Astrocyte (in vitro differentiated cells and primary cell): ENCODE results near the gene GRK5. TPM values are rescaled to one million over a fixed set of nuclear protein-coding genes. Genes with fewer than 3 reads are reported as not detected.

Source experiments
- DNase-seq: peaks from one replicate; pipeline ENCODE4 v3.0.0-alpha.2; 2010; ENCODE audit warnings: low read depth
- FAIRE-seq: peaks from 2 replicates; lab custom pipeline; 2011; peaks lifted over from hg19 to GRCh38; lab: Jason Lieb, UNC
- H2AFZ ChIP-seq: 2 replicates; pipeline ENCODE4 v1.6.0; 2012; ENCODE audit warnings: low read depth, low read length, inconsistent platforms
- H3K27ac ChIP-seq: 2 replicates; pipeline ENCODE4 v1.5.1; 2011; ENCODE audit warnings: low read depth, low read length, inconsistent platforms
- H3K27me3 ChIP-seq: 2 replicates; pipeline ENCODE4 v1.6.0; 2011; ENCODE audit warnings: low read length, inconsistent platforms; ENCODE audit not compliant: insufficient read depth
- H3K36me3 ChIP-seq: 2 replicates; pipeline ENCODE4 v1.5.1; 2011; ENCODE audit warnings: low read length, inconsistent platforms; ENCODE audit not compliant: insufficient read depth
- H3K4me1 ChIP-seq: 2 replicates; pipeline ENCODE4 v1.5.1; 2011; ENCODE audit warnings: low read length, inconsistent platforms; ENCODE audit not compliant: insufficient read depth
- H3K4me2 ChIP-seq: 2 replicates; pipeline ENCODE4 v1.6.0; 2012; ENCODE audit warnings: low read length, inconsistent platforms
- H3K4me3 ChIP-seq: 2 replicates; pipeline ENCODE4 v1.5.1; 2011; ENCODE audit warnings: low read depth, mild to moderate bottlenecking, low read length, inconsistent platforms; ENCODE audit not compliant: insufficient read depth
- H3K79me2 ChIP-seq: 2 replicates; pipeline ENCODE4 v1.6.0; 2012; ENCODE audit warnings: mild to moderate bottlenecking, low read length, inconsistent platforms; ENCODE audit not compliant: insufficient read depth
- H3K9ac ChIP-seq: 2 replicates; pipeline ENCODE4 v1.6.0; 2012; ENCODE audit warnings: mild to moderate bottlenecking, low read length, inconsistent platforms
- H3K9me3 ChIP-seq: 2 replicates; pipeline ENCODE4 v1.5.1; 2012; ENCODE audit warnings: low read depth, mild to moderate bottlenecking, low read length, inconsistent platforms; ENCODE audit not compliant: insufficient read depth
- H4K20me1 ChIP-seq: 2 replicates; pipeline ENCODE4 v1.6.0; 2012; ENCODE audit warnings: low read length, inconsistent platforms; ENCODE audit not compliant: insufficient read depth
- H3K27ac Mint-ChIP-seq: one replicate; pipeline ENCODE4 v1.8.0; 2021; ENCODE audit warnings: mild to moderate bottlenecking, mixed read lengths; ENCODE audit not compliant: unreplicated experiment
- H3K27me3 Mint-ChIP-seq: one replicate; pipeline ENCODE4 v1.8.0; 2021; ENCODE audit warnings: low read depth, mixed read lengths; ENCODE audit not compliant: unreplicated experiment
- H3K36me3 Mint-ChIP-seq: one replicate; pipeline ENCODE4 v1.8.0; 2021; ENCODE audit warnings: low read depth, mixed read lengths; ENCODE audit not compliant: unreplicated experiment
- H3K4me1 Mint-ChIP-seq: one replicate; pipeline ENCODE4 v1.8.0; 2021; ENCODE audit warnings: low read depth, mixed read lengths; ENCODE audit not compliant: unreplicated experiment
- H3K4me3 Mint-ChIP-seq: one replicate; pipeline ENCODE4 v1.8.0; 2021; ENCODE audit warnings: mild to moderate bottlenecking, moderate library complexity, mixed read lengths; ENCODE audit not compliant: unreplicated experiment
- H3K9me3 Mint-ChIP-seq: one replicate; pipeline ENCODE4 v1.8.0; 2021; ENCODE audit warnings: mild to moderate bottlenecking, mixed read lengths; ENCODE audit not compliant: unreplicated experiment
- CTCF ChIP-seq: IDR thresholded peaks from 2 replicates; pipeline ENCODE4 v1.5.1; 2011; ENCODE audit warnings: low read depth, mild to moderate bottlenecking, inconsistent platforms, low read length, moderate library complexity; ENCODE audit not compliant: insufficient read depth
- EZH2 ChIP-seq: IDR thresholded peaks from 2 replicates; pipeline ENCODE4 v1.6.1; 2012; ENCODE audit warnings: mild to moderate bottlenecking, low read length, inconsistent platforms; ENCODE audit not compliant: insufficient read depth
- total RNA-seq: library from RNA; stranded (reverse); gene quantifications from 2 replicates; pipeline ENCODE4 v1.2.1, GENCODE V29; 2021

The GRK5 gene
- total RNA-seq, 1 donor from 2014 or later, result 8.5 TPM

- Histone ChIP-seq H3K9ac (no peak overlapping the region), H4K20me1 (peaks cover 13% of the 10 kb centered on the region), H2AFZ (no peak overlapping the region), H3K27me3 (no peaks in the 10 kb centered on the region), H3K4me3 (no peak overlapping the region), H3K4me1 (peaks cover 26% of the 10 kb centered on the region), H3K36me3 (no peaks in the 10 kb centered on the region), H3K79me2 (peaks cover 34% of the 10 kb centered on the region), H3K27ac (no peak overlapping the region), H3K4me2 (no peak overlapping the region), H3K9me3 (no peaks in the 10 kb centered on the region)
- no peak overlapping the region for H3K4me3 Mint-ChIP-seq
- TF ChIP-seq CTCF (no peak), EZH2 (no peak)
- FAIRE-seq (no peak), DNase-seq (no peak)
- no peak overlapping the region for H3K27ac Mint-ChIP-seq
- no peaks in the 10 kb centered on the region for H3K27me3 Mint-ChIP-seq
- H3K4me1 Mint-ChIP-seq, result peaks cover 36% of the 10 kb centered on the region
- H3K9me3 Mint-ChIP-seq, result no peaks in the 10 kb centered on the region
- H3K36me3 Mint-ChIP-seq, result peaks cover 6% of the 10 kb centered on the region
Observed at GRCh38 chr10:119308551-119309422, 101.4 kb downstream of the GRK5 start.

GRCh38 chr10:119309423-119309770 lies 102.0 kb downstream of the GRK5 start:
- Histone ChIP-seq H2AFZ (no peak overlapping the region), H3K4me2 (no peak overlapping the region), H3K9me3 (no peaks in the 10 kb centered on the region), H3K4me3 (no peak overlapping the region), H3K9ac (no peak overlapping the region), H3K27ac (no peak overlapping the region), H3K36me3 (no peaks in the 10 kb centered on the region), H3K79me2 (peaks cover 34% of the 10 kb centered on the region), H4K20me1 (peaks cover 13% of the 10 kb centered on the region), H3K27me3 (no peaks in the 10 kb centered on the region), H3K4me1 (peaks cover 32% of the 10 kb centered on the region)
- DNase-seq, result no peak
- H3K9me3 Mint-ChIP-seq, result no peaks in the 10 kb centered on the region
- no peaks in the 10 kb centered on the region for H3K27me3 Mint-ChIP-seq
- no peak overlapping the region for H3K4me3 Mint-ChIP-seq
- H3K27ac Mint-ChIP-seq, result no peak overlapping the region
- peaks cover 36% of the 10 kb centered on the region for H3K4me1 Mint-ChIP-seq
- H3K36me3 Mint-ChIP-seq, result peaks cover 6% of the 10 kb centered on the region
- no peak for FAIRE-seq
- TF ChIP-seq EZH2, result no peak
- no peak for TF ChIP-seq CTCF

GRCh38 chr10:119310806-119311205 lies 103.4 kb downstream of the GRK5 start:
- Histone ChIP-seq H3K4me3 (no peak overlapping the region), H3K27ac (no peak overlapping the region), H3K9me3 (no peaks in the 10 kb centered on the region), H3K36me3 (no peaks in the 10 kb centered on the region), H3K79me2 (peaks cover 24% of the 10 kb centered on the region), H2AFZ (no peak overlapping the region), H3K4me2 (no peak overlapping the region), H4K20me1 (peaks cover 9% of the 10 kb centered on the region), H3K4me1 (peaks cover 39% of the 10 kb centered on the region), H3K27me3 (no peaks in the 10 kb centered on the region), H3K9ac (no peak overlapping the region)
- no peak overlapping the region for H3K27ac Mint-ChIP-seq
- no peaks in the 10 kb centered on the region for H3K27me3 Mint-ChIP-seq
- no peak for DNase-seq
- H3K4me1 Mint-ChIP-seq, result peaks cover 39% of the 10 kb centered on the region
- TF ChIP-seq CTCF, result no peak
- TF ChIP-seq EZH2, result no peak
- peaks cover 4% of the 10 kb centered on the region for H3K36me3 Mint-ChIP-seq
- no peaks in the 10 kb centered on the region for H3K9me3 Mint-ChIP-seq
- FAIRE-seq, result no peak
- H3K4me3 Mint-ChIP-seq, result peak overlapping the region; percentile 23
